HTR-8/SVneo (cell line): ENCODE measurements around the gene CETP.
"Not testable (repeated sequence)": the region's sequence is repeated elsewhere in the genome, so short reads cannot be mapped to it uniquely, and the experiment has no call there.

Experiments
- DNase-seq: peaks from one replicate; pipeline ENCODE4 v3.0.0; 2011; ENCODE audit warnings: low spot score, mixed read lengths; ENCODE audit not compliant: insufficient read length
- FAIRE-seq: peaks from 2 replicates; lab custom pipeline; 2011; peaks lifted over from hg19 to GRCh38; lab: Jason Lieb, UNC

CETP gene

DNA sequence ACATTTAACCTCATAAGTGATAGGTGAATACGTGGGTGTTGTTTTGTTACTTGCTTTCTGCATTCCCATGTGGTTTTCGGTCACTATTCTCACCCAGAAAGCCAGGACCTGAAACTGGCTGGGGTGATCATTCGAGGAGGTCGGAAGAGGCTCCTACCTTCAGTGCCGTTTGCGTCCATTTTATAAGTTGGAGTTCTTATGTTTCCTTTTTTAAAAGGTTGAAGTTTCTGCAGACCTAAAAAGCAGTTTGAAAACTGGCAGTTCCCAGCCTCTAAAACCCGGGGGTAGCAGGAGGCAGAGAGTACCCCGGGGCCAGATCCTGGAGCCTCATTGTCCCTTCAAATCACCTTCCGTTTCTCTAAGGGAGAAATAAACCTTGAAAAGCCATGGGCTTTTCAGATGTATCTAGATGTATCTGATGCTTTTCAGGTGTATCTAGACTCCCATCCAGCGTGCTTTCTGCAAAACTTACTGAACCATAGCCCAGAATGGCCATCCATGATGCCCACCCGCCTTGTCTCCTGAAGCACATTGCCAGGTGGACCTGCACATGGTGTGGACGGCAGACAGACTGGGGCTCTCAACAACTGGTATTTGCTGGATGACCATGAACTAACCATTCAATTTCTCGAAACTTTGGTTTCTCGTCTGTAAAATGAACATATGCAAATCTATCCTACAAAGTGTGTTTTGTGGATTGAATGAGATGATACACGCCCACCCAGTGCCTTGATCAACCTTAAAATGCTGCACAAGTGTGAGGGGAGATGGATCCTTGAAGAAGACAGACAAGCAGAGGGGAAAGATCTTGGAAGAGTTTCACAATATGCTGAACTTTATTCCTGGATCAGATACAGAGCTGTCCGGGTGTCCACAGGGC, 28.9 kb downstream of the CETP start:
- FAIRE-seq (no peak), DNase-seq (no peak)

DNA sequence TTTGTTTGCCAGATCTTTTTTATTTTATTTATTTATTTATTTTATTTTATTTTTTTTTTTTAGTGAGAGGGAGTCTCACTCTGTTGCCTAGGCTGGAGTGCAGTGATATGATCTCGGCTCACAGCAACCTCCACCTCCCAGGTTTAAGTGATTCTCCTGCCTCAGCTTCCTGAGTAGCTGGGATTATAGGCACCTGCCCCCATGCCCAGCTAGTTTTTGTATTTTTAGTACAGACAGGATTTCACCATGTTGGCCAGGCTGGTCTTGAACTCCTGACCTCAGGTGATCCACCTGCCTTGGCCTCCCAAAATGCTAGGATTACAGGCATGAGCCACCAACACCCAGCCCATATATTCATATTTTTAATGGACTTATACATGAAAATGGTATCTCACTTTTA, 30.7 kb downstream of the CETP start:
- not testable (repeated sequence) for DNase-seq, FAIRE-seq

DNA sequence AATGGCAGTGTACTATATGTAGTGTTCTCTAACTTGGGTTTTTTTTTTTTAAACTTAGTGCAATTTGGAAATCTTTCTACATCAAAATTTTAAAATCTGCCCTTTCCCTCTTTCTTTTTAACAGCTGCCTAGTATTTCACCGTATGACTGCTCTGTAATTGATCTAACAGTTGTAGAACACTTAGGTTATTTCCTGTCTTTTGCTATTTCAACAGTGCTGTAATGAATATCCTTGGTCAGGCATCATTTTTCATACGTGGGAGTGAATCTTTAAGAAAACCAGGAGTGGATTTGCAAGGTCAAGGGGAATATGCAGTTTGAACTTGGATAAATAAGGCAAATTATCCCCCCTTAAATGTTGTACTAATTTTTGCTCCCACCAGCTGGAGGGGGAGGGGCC, 31.5 kb downstream of the CETP start:
- FAIRE-seq, result no peak

DNA sequence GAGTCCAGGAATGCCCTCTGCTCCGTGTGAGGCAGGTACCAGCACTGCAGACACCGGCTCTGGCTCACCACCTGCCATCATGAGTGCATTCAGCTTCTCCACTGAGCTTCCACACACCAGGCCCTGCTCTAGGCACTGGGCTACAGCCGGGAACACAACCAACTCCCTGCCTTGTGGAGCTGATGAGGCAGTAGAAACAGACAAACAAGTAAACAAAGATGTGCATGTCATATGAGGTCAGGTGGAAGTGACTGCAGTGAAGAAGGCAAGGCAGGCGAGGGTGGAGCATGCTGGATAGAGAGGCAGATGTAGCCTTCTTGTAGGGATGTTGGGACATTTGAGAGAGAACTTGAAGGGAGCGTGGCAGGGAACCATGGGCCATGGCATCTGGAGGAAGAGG, 32.6 kb downstream of the CETP start:
- DNase-seq, result no peak
- no peak for FAIRE-seq

More for the DNA sequence above, 31.5 kb downstream of the CETP start:
- DNase-seq, result no peak

DNA sequence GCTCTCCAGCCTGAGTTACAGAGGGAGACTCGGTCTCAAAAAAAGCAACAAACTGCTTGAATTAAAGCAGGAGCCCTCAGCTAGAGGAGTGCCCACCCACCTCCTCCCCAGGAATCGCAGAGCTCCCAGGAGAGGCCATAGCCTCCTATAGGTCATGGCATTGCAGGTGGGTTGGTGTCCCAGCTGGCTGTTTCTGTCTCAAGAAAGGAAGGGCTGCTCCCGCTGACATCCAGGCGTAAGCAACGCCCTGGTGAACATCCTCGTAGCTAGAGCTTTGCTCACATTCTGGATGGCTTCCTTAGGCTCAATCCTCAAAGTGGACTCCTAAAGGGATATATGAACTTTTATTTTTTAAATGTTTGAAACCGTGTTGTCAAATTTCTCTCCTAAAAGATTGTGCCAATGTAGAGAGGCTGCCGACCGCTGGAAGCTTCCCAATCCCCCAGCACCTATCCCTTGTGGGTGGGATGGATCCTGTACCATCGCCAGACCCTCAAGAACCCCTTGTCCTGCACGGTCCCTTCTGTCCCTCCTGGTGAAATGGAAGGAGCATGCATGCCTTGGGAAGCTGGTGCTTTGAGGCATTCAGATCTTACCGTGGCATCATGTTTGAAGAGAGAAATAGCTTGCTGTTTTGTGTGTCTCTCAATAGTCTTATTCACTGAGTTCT, 33.5 kb downstream of the CETP start:
- DNase-seq (no peak), FAIRE-seq (no peak)

DNA sequence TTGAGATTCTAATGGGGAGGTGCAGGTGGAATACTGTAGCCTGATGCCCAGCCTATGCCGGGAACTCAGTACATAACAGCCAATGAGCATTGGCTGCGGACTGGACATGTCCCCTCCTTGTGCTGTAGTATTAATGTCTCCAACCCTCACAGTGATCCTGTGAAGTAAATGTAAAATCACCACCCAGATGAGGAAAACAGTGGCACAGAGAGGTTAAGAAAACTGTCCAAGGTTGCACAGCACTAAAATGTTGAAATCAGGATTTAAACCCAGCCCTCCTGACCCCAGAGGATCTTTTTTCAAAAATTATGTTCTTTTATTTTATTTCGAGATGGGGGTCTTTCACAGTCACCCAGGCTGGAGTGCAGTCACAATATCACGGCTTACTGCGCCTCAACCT, 35.5 kb downstream of the CETP start:
- DNase-seq (no peak), FAIRE-seq (no peak)

DNA sequence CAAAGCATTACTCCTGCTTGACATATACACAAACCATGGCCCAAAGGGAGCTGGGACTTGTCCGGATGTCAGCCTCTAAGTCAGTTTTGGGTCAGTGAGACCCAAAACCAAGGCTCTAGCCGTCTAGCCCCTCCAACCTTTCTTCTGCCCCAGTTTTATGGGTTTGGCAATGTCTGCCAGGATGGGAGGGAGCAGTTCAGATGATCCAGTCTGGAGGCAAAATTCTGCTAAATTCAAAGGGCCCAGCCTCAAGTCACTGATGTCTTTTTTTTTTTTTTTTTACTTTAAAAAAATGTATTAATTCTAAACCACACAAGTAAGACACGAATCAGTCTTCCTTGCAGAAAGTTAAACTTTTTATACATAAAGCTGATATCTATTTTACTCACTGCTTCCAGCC, 36.2 kb downstream of the CETP start:
- FAIRE-seq (no peak), DNase-seq (no peak)

DNA sequence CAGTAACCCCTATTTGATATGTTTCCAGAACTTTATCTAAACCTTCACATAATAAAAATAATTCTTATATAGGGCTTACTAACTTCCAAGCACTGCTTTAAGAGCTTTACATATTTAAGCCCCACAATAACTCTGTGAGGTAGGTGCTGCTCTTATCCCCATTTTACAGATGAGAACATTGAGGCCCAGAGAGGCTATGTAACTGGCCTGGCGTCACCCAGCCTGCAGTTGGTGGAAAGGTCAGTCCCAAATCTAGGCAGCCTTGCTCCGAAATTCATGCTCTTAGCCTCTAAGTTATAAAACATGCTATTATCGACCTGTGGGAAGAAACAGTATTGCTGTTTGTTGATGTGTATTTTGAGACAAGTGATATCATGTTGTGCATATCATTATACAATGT, 36.6 kb downstream of the CETP start:
- FAIRE-seq (peak; percentile 9), DNase-seq (no peak)

DNA sequence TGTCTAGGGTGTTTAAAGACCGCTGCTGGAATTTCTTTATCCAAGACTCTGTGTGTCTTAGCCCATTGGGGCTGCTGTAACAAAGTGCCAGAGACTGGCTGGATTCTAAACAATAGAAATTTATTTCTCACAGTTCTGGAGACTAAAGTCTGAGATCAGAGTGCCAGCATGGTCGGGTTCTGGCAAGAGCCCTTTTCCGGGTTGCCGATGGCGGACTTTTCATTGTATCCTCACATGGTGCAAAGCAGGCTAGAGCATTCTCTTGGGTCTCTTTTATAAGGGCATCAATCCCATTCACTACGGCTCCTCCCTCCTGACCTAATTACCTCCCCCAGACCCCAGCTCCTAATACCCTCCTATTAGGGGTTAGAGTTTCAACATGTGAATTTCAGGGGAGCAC, 37.1 kb downstream of the CETP start:
- FAIRE-seq, result no peak
- DNase-seq, result no peak

DNA sequence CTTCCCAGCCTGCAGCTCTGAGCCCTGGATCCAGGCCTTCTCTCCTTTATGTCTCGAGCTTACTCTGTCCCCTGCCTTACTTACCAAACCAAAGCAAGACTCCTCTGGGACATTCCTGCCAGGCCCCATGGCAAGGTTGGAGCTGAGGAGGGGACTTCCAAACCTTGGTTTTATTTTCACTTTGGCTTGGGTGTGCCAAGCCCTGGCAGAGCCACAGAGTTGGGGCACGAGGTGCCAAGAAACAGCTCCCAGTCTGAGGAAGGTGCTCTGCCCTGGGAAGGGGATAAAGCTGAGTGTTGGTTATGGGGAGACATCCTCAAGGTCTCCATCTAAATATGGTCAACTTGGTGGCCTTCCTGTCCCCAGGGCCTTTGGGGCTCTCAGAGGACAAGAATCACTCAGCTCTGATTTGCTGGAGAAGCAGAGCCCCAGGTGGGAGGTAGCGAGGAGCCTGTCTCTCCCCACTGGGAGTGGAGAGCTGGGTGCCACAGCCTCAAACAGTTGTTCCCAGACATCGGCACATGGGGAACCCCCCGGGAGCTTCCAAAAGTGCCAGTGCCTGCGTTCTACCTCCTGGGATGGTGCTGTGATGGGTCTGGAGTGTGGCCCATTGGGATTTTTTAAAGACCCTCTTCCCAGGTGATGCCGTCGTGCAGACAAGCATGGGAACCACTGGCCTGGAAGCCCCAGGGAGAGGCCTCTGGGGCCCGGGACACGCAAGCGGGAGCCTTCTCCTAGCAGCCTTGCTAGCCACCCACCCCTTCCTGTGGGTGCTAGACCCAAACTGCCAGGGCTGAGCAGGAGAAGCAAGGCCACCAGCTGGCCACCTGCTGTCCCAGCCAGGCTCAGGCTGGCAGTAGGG, 37.9 kb downstream of the CETP start:
- FAIRE-seq (no peak), DNase-seq (no peak)

DNA sequence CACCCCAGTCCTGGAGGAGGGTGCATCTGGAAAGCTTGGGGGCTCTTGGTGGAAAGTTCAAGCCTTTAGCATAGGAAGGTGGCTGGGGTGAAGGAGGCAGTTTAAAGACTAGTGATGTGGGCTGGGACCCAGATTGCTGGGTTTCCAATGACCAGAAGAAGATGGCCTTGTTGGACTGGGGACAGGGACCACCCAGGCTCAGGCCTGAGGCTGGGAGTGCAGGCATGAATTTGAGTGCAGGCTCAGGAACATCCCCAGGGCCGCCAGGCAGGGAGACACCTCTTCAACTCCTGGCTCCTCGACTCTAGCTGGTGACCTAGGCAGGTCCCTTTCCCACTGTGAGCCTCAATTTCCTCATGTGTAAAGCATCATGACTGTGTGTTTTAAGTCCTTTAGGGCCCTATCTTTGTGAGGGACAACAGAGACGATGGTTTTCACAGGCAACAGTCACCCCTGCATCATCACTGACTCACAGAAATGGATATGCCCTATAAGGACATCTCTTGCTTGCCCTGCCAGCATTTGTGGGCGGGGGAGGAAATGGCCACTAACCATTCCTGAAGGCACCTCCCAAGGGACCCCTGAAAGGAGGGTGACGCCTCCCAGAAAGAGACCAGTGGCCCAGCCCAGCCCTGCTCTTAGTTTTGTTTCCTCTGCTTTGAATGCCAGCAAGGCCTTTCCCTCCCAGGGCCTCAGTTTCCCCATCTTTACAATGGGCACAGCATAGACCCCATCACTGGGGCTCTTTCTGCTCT, 38.7 kb downstream of the CETP start:
- FAIRE-seq (peak; percentile 77), DNase-seq (peak; percentile 61)

DNA sequence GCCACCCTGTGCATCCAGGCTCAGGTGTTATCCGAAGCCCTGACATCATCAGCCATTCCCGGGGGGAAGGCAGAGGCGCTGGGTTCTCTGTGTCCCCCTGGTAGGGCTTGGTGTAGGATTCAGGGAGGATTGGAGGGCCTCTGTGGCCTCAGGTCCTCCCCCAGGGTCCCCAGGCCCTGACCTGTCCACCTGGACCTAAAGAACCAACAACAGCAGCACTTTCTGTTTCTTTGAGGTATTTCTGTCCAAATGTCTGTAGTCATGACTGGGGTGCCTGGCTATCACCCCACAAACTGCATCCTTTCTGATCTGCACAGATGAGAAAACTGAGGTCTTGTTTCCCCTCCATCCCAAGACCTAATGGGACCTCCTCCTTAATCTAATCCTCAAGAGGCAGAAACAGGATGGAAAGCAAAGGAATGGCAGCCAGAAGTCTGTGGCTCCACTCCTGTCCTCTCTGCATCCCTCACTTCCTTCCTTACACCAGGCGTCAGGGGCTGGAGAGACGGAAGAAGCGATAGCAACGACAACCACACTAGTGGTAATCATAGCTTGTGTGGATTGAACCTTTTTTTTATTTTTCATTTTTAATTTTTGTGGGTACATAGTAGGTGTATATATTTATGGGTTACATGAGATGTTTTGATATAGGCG, 39.4 kb downstream of the CETP start:
- no peak for FAIRE-seq

DNA sequence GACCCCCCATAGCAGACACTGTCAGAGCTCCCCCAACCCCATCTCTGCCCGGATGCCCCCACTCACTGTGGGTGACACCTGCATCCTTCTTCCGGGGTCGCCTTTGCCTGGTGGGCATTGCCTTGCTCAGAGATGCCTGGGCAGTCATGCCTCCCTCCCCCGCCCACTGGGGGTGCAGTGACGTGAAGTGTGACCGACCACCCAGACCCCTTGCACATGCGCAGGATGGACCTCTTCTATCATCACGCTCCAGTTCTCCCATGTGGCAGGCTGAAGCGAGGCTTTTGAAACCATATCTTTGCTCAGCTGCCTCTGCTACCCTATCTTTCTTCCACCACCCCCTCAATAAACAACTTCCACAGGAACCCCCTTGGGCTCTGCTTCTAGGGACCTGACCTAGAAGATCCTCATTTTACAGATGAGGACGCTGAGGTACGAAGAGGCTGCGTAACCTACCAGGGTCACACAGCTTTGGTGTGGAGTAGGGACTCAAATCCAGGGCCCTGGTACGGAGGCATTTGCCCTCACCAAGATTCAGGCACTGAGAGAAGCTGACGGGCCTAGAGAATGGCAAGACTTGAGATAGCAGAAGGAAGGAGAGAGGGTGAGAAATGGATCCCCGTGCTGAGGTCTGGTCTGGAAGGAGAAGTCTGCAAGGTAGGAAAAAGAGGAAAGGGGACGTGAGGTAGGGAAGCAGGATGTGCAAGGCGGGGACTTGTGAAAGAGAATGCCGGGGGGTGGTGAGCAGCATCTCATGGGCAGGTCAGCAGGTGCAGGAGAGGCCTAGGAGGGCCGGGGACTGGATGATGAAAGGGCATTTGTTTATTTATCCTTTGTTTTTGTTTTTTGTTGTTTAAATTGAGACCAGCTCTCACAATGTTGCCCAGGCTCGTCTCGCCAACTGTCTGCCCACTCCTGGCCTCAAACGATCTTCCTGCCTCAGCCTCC, 42.0 kb downstream of the CETP start:
- FAIRE-seq, result no peak

More for the DNA sequence above, 39.4 kb downstream of the CETP start:
- no peak for DNase-seq

DNA sequence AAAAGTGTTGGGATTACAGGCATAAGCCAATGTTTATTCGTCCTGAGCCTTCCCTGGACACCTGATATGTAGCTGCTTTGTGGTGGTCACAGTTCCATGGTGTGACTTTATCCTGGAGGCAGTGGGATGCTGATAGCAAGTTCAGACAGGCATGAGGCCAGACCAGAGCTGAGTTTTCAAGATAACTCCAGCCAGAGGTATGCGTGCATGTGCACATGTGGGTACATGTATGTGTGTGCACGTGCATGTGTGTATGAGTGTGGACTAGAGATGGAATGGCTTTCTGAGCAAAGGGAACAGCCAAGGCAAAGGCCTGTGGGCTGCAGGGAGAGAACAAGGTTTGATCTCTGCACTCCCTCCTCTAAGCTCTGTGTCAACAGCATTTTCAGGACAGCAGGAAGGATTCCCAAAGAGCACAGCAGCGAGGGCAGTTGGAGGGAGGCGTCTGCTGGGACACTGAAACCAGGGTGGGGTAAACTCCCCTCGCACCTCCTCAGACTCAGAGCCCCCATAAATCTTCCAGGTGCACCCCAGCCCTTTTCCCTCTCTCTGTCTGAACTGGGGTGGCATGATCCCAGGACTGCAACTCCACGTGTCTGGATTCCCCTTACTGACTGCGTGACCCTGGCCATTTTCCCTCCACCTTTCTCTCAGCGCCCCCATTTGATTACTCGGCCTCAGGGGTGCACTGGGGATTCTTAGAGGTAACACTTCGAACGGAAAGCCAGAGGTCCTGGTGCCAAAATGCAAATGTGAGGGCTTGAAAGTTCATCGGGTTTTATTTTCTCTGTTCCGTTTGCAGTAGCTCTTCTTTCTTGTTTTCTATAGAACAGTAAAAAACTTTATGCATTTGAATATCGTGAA, 42.9 kb downstream of the CETP start:
- no peak for DNase-seq
- FAIRE-seq, result peak; percentile 58

More for the DNA sequence above, 42.0 kb downstream of the CETP start:
- DNase-seq, result no peak

DNA sequence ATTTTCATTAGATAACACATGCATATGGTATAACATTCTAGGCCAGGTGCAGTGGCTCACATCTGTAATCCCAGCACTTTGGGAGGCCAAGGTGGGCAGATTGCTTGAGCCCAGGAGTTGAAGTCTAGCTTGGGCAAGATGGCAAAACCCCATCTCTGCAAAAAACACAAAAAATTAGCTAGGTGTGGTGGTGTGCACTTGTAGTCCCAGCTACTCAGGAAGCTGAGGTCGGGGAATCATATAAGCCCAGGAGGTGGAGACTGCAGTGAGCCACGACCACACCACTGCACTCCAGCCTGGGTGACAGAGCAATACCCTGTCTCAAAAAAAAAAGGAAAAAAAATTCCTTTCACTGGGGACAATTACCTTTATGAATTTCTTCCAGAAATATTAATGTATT, 43.8 kb downstream of the CETP start:
- FAIRE-seq, DNase-seq: not testable (repeated sequence)

DNA sequence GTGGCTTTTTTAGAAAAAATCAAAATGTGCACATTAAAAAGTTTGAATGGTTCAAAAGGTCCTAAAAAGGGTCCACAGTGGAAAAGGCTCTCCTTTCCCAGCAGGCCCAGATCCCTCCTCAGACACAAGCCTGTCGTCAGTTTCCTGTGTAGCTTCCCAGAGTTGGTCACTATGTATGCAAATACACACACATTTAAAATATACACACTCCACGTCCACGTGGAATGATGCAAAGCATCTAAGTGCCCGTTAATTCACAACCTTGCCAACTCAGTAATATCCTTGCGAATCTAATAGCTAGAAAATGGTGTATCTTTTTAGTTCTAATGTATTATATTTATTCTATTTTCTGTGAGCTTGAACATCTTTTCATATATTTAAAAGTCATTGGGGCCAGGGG, 45.3 kb downstream of the CETP start:
- DNase-seq (no peak), FAIRE-seq (no peak)

DNA sequence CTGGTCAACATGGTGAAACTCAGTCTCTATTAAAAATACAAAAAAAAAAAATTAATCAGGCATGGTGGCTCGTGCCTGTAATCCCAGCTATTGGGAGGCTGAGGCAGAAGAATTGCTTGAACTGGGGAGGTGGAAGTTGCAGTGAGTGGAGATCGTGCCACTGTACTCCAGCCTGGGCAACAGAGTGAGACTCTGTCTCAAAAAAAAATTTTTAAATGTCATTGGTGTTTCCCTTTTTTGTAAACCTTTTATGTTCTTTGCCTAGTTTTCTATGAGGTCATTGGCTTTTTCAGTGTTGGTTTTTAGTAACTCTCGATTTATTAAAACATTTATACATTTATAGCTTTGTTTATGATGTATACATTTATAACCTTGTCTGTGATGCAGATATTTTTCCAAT, 45.8 kb downstream of the CETP start:
- FAIRE-seq, result no peak
- DNase-seq, result no peak
